ENCODE measurements around the gene CNIH4.

DNA sequence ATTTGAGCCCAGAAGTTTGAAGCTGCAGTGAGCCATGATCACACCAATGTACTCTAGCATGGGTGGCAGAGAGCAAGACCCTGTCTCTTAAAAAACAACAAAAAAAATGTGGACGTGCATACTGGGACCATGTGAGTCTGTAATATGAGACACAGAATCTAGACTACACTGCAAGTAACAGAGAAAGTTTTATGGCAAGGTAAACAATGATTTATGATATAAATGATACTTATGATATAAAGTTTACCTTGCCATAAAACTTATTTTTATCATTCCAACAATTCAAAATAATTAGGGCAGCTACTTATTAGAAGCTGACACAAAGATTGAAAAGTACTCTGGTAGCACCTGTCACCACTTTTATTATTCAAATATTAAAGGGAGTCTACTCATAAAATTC lies 43.2 kb downstream of the CNIH4 start:
- TF ChIP-seq, protein P1, sequence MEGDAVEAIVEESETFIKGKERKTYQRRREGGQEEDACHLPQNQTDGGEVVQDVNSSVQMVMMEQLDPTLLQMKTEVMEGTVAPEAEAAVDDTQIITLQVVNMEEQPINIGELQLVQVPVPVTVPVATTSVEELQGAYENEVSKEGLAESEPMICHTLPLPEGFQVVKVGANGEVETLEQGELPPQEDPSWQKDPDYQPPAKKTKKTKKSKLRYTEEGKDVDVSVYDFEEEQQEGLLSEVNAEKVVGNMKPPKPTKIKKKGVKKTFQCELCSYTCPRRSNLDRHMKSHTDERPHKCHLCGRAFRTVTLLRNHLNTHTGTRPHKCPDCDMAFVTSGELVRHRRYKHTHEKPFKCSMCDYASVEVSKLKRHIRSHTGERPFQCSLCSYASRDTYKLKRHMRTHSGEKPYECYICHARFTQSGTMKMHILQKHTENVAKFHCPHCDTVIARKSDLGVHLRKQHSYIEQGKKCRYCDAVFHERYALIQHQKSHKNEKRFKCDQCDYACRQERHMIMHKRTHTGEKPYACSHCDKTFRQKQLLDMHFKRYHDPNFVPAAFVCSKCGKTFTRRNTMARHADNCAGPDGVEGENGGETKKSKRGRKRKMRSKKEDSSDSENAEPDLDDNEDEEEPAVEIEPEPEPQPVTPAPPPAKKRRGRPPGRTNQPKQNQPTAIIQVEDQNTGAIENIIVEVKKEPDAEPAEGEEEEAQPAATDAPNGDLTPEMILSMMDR (IDR thresholded peaks at IDR 0.05; ENCODE audit: low read depth, low read length, missing input control), result no peak
- TF ChIP-seq RAD21 (IDR thresholded peaks at IDR 0.05), result no peak
- TF ChIP-seq NR2F2 (IDR thresholded peaks at IDR 0.05), result no peak
- no peak for TF ChIP-seq GABPA (IDR thresholded peaks at IDR 0.05 in 1 of 2, conservative IDR thresholded peaks at IDR 0.05 in 1 of 2)
- TF ChIP-seq, protein P2, sequence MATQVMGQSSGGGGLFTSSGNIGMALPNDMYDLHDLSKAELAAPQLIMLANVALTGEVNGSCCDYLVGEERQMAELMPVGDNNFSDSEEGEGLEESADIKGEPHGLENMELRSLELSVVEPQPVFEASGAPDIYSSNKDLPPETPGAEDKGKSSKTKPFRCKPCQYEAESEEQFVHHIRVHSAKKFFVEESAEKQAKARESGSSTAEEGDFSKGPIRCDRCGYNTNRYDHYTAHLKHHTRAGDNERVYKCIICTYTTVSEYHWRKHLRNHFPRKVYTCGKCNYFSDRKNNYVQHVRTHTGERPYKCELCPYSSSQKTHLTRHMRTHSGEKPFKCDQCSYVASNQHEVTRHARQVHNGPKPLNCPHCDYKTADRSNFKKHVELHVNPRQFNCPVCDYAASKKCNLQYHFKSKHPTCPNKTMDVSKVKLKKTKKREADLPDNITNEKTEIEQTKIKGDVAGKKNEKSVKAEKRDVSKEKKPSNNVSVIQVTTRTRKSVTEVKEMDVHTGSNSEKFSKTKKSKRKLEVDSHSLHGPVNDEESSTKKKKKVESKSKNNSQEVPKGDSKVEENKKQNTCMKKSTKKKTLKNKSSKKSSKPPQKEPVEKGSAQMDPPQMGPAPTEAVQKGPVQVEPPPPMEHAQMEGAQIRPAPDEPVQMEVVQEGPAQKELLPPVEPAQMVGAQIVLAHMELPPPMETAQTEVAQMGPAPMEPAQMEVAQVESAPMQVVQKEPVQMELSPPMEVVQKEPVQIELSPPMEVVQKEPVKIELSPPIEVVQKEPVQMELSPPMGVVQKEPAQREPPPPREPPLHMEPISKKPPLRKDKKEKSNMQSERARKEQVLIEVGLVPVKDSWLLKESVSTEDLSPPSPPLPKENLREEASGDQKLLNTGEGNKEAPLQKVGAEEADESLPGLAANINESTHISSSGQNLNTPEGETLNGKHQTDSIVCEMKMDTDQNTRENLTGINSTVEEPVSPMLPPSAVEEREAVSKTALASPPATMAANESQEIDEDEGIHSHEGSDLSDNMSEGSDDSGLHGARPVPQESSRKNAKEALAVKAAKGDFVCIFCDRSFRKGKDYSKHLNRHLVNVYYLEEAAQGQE (IDR thresholded peaks at IDR 0.05), result no peak
- TF ChIP-seq, protein P3, sequence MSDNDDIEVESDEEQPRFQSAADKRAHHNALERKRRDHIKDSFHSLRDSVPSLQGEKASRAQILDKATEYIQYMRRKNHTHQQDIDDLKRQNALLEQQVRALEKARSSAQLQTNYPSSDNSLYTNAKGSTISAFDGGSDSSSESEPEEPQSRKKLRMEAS (IDR thresholded peaks at IDR 0.05), result no peak
- TF ChIP-seq JUND (IDR thresholded peaks at IDR 0.05), result no peak
- no peak for TF ChIP-seq SP1 (IDR thresholded peaks at IDR 0.05)
- TF ChIP-seq, protein P4, sequence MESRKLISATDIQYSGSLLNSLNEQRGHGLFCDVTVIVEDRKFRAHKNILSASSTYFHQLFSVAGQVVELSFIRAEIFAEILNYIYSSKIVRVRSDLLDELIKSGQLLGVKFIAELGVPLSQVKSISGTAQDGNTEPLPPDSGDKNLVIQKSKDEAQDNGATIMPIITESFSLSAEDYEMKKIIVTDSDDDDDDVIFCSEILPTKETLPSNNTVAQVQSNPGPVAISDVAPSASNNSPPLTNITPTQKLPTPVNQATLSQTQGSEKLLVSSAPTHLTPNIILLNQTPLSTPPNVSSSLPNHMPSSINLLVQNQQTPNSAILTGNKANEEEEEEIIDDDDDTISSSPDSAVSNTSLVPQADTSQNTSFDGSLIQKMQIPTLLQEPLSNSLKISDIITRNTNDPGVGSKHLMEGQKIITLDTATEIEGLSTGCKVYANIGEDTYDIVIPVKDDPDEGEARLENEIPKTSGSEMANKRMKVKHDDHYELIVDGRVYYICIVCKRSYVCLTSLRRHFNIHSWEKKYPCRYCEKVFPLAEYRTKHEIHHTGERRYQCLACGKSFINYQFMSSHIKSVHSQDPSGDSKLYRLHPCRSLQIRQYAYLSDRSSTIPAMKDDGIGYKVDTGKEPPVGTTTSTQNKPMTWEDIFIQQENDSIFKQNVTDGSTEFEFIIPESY (IDR thresholded peaks at IDR 0.05), result no peak
- no peak for TF ChIP-seq TAF1 (conservative IDR thresholded peaks at IDR 0.05)
- no peak for TF ChIP-seq HNF4G (IDR thresholded peaks at IDR 0.05)
- no peak for TF ChIP-seq EGR1 (IDR thresholded peaks at IDR 0.05; ENCODE audit: low read depth in 2 of 2)
- no peak for TF ChIP-seq FOXA1 (IDR thresholded peaks at IDR 0.05)
